HG02840 (cell line): ENCODE results near the gene CCNY.
A peak's percentile ranks its signal among the peaks of the same experiment; 100 is the strongest.

ENCODE experiments used
- ATAC-seq: cut with Tn5 transposase; IDR thresholded peaks from one replicate; pipeline ENCODE4 v1.9.1; 2021; ENCODE audit warnings: mild to moderate bottlenecking, moderate library complexity, moderate number of reproducible peaks; ENCODE audit not compliant: unreplicated experiment, low FRiP score

Gene CCNY

DNA sequence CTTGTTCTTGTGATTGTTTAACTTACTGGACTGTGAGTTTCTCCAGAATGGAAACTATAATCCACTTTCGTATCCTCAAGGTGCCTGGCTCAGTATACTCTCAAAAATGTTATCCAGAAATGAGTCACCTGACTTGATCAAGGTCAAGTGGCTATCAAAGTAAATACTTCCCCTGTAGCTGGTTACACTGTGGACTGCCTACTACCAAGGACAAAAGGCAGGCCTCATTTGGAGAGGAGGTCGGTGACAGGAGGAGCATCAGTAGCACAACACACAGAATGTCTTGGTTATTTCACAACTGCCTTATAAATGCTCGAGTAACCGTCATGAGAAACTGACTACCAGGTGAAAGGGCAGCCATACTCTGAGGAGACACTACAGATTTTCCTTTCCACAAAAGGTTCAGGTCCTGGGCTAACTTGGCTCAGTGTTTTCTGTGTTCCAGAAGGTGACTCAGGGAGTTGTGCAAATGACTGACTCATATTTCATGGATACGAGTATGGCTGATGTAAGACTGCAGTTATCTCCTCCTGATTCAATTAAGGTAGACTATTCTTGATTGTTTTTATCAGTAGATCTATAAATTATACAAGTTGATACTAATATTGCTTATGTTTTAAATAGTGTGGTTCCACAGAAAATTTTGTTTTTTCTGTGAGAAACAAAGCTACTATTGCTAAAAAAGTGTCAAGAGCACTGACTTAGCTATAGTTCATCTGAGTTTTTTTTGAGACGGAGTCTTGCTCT, 4.2 kb upstream of the CCNY start:
- ATAC-seq: no peak

- no peak for ATAC-seq
Observed at GRCh38 chr10:35334297-35334696, 2.0 kb upstream of the CCNY start.

DNA sequence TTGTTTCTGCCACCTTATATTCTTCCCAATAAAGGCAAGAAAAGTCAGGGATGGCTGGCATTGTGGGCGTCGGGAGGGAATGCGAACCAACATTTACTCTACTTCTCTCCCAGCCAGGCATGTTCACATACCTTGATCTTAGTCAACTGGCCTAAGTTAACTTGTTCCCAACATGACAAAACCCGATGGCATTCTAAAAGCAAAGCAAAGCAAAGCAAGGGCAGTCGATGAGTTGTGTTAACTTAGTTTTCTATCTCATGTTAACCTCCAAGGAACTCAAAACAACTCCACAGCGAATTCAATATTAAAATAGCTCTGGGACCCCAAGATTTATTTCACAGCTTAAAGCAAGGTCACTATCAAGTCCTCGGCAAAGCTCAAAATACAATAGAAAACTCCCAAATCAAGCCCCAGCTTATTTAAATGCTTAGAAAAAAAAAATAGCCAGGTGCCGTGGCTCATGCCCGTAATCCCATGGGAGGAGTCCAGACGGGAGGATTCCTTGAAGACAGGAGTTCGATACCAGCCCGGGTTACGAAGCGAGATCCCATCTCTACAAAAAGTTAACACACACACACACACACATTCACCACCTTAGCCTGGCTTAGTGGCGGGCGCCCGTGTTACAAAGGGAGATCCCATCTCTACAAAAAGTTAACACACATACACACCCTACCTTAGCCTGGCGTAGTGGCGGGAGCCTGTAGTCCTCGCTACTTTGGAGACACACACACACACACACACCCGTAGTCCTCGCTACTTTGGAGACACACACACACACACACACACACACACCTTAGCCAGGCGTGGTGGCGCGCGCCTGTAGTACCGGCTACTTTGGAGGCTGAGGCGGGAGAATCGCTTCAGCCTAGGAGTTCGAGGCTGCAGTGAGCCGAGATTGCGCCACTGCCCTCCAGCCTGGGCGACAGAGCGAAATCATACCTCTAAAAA, 901 bp upstream of the CCNY start:
- ATAC-seq: peak; percentile 3

GRCh38 chr10:35336921-35337823, 863 bp downstream of the CCNY start:
- peak; percentile 12 for ATAC-seq

GRCh38 chr10:35339942-35340341, 3.6 kb downstream of the CCNY start:
- peak; percentile 50 for ATAC-seq

GRCh38 chr10:35340975-35341374, 4.7 kb downstream of the CCNY start:
- ATAC-seq: no peak

GRCh38 chr10:35341521-35341920, 5.2 kb downstream of the CCNY start:
- peak; percentile 51 for ATAC-seq

DNA sequence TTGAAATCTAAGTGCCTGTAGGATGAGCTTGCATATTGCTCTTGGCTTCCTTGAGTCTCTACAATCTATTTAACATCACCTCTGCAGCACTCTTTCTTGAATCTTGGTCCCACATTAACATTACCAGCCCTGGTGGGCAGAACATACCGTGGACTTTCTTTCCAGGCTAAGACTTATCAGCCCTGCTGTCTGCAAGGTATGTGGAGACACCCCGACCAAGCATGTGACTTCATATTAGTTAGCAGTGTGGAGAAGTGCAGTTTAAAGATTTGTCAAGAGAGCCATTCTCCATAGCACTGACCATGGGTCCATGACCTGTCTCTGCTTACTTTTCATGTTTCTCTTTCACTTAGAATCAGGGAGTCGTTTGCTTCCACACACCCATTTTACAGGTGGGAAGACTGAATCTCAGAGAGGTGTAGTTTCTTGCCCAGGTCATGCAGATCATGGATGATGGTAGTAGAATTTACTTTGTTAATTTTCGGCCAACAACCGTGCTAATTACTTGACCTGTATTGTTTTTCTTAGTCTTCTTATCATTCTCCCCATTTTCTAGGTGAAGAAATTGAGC, 6.0 kb downstream of the CCNY start:
- no peak for ATAC-seq

GRCh38 chr10:35343739-35344138, 7.4 kb downstream of the CCNY start:
- ATAC-seq: no peak

GRCh38 chr10:35345383-35345742, 9.1 kb downstream of the CCNY start:
- no peak for ATAC-seq

GRCh38 chr10:35346248-35346647, 9.9 kb downstream of the CCNY start:
- ATAC-seq: no peak

GRCh38 chr10:35347121-35347562, 10.8 kb downstream of the CCNY start:
- ATAC-seq: no peak

DNA sequence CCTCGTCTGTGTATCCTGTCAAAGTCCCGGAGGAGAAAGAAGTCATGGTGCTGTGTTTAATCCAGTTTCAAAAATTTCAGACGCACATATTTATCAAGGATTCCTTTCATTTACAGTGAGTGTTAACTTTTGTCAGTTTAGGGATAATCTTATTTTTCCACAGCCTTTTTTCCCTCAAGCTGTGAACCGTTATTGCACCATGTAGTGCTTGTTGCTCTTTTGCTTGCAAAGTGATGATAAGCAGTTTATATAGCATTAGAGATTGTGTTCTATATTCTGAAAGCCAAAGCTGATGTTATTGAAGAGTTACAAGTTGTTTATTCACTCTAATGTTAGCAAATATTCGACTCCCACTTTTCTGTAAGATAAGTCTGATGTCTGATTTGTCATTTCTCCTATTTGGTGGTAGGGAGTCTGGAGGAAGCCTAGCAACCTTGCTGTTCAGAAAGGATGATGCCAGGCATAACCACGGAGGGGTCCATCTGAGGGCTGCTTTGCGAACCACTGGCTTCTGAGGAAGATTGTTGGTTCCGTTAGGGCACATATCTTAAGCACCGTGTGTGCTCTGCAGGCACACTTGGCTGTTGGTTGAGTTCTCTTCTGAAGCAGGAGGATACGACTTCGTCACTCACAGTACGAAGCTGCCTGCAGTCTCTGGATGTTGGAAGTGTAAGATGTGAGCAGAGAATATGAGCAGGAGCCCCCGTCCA, 11.7 kb downstream of the CCNY start:
- no peak for ATAC-seq

- no peak for ATAC-seq
Observed at GRCh38 chr10:35348609-35349388, 12.5 kb downstream of the CCNY start.

DNA sequence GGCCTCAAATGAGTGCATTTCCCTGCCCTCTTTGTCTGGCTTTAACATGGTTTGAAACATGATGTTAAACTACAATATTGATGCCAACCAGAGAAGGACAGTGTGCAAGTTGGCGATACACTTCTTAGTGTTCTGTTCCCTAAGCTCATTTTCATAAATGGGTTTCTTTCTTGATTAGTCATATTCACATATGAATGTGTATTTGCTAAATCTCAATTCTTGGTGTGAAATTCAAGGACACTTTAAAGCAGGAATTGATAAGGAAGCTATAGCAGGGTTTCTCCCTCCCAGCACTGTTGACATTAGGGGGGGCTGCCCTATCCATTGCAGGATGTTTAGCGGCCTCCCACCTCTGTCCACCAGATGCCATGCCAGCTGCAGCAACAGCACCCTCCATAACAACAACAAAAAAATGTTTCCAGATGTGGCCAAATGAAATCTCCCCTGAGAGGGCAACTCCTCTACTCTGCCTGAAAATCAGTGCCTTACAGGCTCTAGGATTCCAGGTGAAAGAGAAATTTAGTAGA, 13.1 kb downstream of the CCNY start:
- no peak for ATAC-seq

DNA sequence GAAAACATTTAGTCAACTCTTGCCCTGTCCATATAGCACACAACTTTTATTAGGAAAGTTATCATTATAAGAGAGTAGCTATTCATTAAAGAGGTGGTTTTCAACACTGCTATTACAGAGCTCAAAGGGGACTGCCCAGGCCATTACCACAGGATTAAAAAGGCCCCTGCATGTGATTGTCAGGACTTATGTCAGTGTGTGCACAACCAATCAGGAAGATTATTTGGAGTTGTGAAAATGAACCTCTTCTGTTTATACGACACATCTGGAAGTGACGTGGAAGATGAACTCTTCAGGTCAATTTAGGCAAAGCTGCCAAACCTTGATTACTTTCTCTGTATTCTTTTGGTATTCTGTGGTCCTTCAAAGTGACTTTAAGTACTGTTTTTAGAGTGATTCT, 14.7 kb downstream of the CCNY start:
- ATAC-seq: no peak

DNA sequence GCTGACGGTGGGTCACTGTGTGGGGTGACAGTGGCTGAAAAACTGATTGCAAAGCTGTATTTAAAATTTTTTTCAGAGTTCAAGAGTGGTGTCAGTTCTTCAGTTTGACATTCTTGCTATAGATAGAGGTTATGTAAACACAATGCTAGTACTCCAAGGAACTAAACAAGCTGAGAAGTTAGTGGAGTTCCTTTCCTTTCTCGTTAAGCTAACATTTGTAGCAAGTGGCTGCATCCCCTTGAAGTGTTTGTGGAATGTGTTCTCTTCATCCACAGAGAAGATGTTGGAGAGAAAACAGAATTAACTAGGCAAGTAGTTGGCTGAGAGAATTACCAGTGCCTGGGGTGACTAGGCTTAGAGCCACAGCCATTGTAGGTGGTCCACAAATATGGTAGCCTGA, 15.8 kb downstream of the CCNY start:
- ATAC-seq: no peak

GRCh38 chr10:35352512-35352911, 16.2 kb downstream of the CCNY start:
- ATAC-seq: no peak

- ATAC-seq: no peak
Observed at GRCh38 chr10:35353395-35353794, 17.1 kb downstream of the CCNY start.
